T-helper 2 cell treated with Interferon-gamma antibody and Interleukin-4, amounts not matched to agents 5 μg/mL and 100 μg/mL, for 36 hours (primary cell): ENCODE results near the gene INPP4B.
A peak's percentile ranks its signal among the peaks of the same experiment; 100 is the strongest.
"Not testable (repeated sequence)": the region's sequence is repeated elsewhere in the genome, so short reads cannot be mapped to it uniquely, and the experiment has no call there.

Experiments used
- DNase-seq: peaks from one replicate; pipeline ENCODE4 v3.0.0; 2021; ENCODE audit warnings: low spot score
- H3K27ac Mint-ChIP-seq: one replicate; pipeline ENCODE4 v1.8.0; 2021; ENCODE audit warnings: mild to moderate bottlenecking, mixed read lengths
- H3K27me3 Mint-ChIP-seq: one replicate; pipeline ENCODE4 v1.8.0; 2021; ENCODE audit warnings: low read depth, mixed read lengths
- H3K36me3 Mint-ChIP-seq: one replicate; pipeline ENCODE4 v1.8.0; 2021; ENCODE audit warnings: low read depth, mixed read lengths
- H3K4me1 Mint-ChIP-seq: one replicate; pipeline ENCODE4 v1.8.0; 2021; ENCODE audit warnings: low read depth, mixed read lengths
- H3K4me3 Mint-ChIP-seq: one replicate; pipeline ENCODE4 v1.8.0; 2022; ENCODE audit warnings: mild to moderate bottlenecking, moderate library complexity, mixed read lengths
- H3K9me3 Mint-ChIP-seq: one replicate; pipeline ENCODE4 v1.8.0; 2021; ENCODE audit warnings: mixed read lengths

INPP4B gene

DNA sequence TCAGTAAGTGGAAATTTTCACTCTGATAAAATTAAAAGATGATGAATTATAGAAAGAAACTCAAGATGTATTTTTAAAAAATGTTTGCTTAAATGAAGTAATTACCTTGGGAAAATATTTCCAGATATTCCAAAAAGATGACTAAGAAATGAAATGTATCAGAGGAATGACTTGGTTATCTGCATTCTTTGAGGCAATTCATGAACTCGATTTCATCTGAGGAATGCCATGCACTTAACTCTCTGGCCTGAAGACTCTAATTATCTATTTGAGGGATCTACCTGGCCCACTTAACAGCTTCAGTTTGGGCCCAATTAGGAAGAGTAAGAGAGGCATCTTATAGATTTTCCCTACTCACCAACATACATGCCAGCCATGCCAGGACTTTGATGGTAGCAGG lies 182.3 kb downstream of the INPP4B start:
- Mint-ChIP-seq H3K27ac (no peak overlapping the region), H3K27me3 (no peaks in the 10 kb centered on the region), H3K4me3 (no peak overlapping the region), H3K36me3 (peaks cover 40% of the 10 kb centered on the region), H3K4me1 (no peaks in the 10 kb centered on the region), H3K9me3 (peaks cover 56% of the 10 kb centered on the region)
- DNase-seq = no peak

DNA sequence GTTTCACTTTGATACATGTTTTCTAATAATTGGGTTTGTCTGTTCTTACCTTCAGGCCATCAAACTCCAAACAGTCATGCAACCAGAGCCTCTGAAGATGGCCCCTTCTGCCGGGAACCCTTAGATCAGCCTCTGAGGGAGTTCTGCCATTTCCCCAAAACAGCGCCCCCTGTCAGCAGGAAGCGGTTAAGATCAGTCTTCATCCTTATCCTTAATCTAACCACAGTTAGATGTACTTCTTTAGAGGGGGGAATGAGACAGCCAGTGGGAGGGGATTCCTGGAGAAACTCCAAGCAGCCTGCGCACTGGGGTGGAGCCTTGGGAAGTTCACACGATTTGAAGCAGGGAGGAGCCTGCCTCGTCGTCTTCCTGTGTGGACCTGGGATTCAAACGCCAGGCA lies 185.4 kb downstream of the INPP4B start:
- H3K27ac Mint-ChIP-seq = no peak overlapping the region
- H3K27me3 Mint-ChIP-seq = no peaks in the 10 kb centered on the region
- no peak for DNase-seq
- H3K4me1 Mint-ChIP-seq = no peaks in the 10 kb centered on the region
- peaks cover 35% of the 10 kb centered on the region for H3K36me3 Mint-ChIP-seq
- peaks cover 63% of the 10 kb centered on the region for H3K9me3 Mint-ChIP-seq
- no peak overlapping the region for H3K4me3 Mint-ChIP-seq

- Mint-ChIP-seq H3K27me3 (no peaks in the 10 kb centered on the region), H3K9me3 (peaks cover 83% of the 10 kb centered on the region), H3K4me3 (no peak overlapping the region), H3K4me1 (no peaks in the 10 kb centered on the region), H3K27ac (no peak overlapping the region), H3K36me3 (peaks cover 42% of the 10 kb centered on the region)
- DNase-seq = no peak
Measured at GRCh38 chr4:142656178-142656577, 189.9 kb downstream of the INPP4B start.

DNA sequence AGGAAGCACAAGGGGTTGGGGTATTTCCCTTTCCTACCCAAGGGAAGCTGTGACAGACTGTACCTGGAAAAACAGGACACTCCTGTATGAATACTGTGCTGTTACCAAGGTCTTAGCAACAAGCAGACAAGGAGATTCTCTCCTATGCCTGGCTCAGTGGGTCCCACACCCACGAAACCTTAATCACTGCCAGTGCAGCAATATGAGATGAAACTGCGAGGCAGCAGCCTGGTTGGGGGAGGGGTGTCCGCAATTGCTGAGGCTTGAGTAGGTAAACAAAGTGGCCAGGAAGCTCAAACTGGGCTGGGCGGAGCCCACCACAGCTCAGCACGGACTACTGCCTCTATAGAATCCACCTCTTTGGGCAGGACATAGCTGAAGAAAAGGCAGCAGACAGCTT lies 197.7 kb downstream of the INPP4B start:
- H3K9me3 Mint-ChIP-seq = peaks cover 68% of the 10 kb centered on the region
- peaks cover 55% of the 10 kb centered on the region for H3K36me3 Mint-ChIP-seq
- no peak overlapping the region for H3K4me3 Mint-ChIP-seq
- H3K4me1 Mint-ChIP-seq = peaks cover 11% of the 10 kb centered on the region
- DNase-seq = no peak
- no peaks in the 10 kb centered on the region for H3K27me3 Mint-ChIP-seq
- H3K27ac Mint-ChIP-seq = no peak overlapping the region

GRCh38 chr4:142645475-142646108 lies 200.5 kb downstream of the INPP4B start:
- no peak for DNase-seq
- Mint-ChIP-seq H3K9me3 (peaks cover 64% of the 10 kb centered on the region), H3K27ac (peak overlapping the region; percentile 70), H3K27me3 (no peaks in the 10 kb centered on the region), H3K4me1 (peaks cover 13% of the 10 kb centered on the region), H3K4me3 (peak overlapping the region; percentile 63), H3K36me3 (peaks cover 50% of the 10 kb centered on the region)

DNA sequence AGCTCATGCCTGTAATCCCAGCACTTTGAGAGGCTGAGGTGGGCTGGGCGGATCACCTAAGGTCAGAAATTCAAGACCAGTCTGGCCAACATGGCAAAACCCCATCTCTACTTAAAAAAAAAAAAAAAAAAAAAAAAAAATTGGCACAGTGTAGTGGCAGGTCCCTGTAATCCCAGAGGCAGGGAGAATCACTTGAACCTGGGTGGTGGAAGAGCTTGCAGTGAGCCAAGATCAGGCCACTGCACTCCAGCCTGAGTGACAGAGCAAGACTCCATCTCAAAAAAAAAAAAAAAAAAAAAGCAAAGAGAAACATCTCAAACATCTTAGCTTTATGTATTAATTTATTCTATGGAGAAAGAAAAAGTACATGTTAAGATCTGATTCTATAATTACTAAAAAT lies 201.5 kb downstream of the INPP4B start:
- Mint-ChIP-seq H3K4me1 (peaks cover 13% of the 10 kb centered on the region), H3K9me3 (peaks cover 58% of the 10 kb centered on the region), H3K36me3 (peaks cover 41% of the 10 kb centered on the region)
- not testable (repeated sequence) for H3K4me3 Mint-ChIP-seq, H3K27me3 Mint-ChIP-seq, H3K27ac Mint-ChIP-seq, DNase-seq

- Mint-ChIP-seq H3K9me3 (peaks cover 42% of the 10 kb centered on the region), H3K4me1 (peaks cover 2% of the 10 kb centered on the region), H3K27ac (no peak overlapping the region), H3K27me3 (no peaks in the 10 kb centered on the region), H3K36me3 (peaks cover 36% of the 10 kb centered on the region), H3K4me3 (no peak overlapping the region)
- DNase-seq = no peak
Measured at GRCh38 chr4:142637614-142638013, 208.5 kb downstream of the INPP4B start.

- H3K36me3 Mint-ChIP-seq = peaks cover 30% of the 10 kb centered on the region
- peaks cover 39% of the 10 kb centered on the region for H3K9me3 Mint-ChIP-seq
- H3K27ac Mint-ChIP-seq = no peak overlapping the region
- H3K27me3 Mint-ChIP-seq = no peaks in the 10 kb centered on the region
- H3K4me3 Mint-ChIP-seq = no peak overlapping the region
- no peak for DNase-seq
- H3K4me1 Mint-ChIP-seq = no peaks in the 10 kb centered on the region
Measured at GRCh38 chr4:142631836-142632235, 214.3 kb downstream of the INPP4B start.

DNA sequence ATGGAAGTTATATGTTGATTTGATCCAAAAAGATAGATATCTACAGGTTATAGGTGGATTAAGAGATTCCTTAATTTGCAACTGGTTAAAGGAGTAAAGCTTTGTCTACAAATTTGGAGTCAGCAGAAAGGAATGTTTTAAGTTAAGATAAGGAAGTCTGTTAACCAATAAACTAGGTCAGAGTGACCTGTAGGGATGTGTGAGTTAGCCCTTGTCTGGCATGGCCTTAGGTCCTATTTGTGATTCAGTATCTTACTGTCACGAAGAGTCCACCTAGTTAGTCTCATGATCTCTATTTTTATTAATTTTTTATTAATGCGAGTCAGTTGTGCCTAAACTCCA lies 230.8 kb downstream of the INPP4B start:
- Mint-ChIP-seq H3K4me1 (peaks cover 5% of the 10 kb centered on the region), H3K9me3 (peaks cover 46% of the 10 kb centered on the region), H3K27me3 (no peaks in the 10 kb centered on the region), H3K4me3 (no peak overlapping the region), H3K27ac (no peak overlapping the region), H3K36me3 (peaks cover 58% of the 10 kb centered on the region)
- DNase-seq = no peak

DNA sequence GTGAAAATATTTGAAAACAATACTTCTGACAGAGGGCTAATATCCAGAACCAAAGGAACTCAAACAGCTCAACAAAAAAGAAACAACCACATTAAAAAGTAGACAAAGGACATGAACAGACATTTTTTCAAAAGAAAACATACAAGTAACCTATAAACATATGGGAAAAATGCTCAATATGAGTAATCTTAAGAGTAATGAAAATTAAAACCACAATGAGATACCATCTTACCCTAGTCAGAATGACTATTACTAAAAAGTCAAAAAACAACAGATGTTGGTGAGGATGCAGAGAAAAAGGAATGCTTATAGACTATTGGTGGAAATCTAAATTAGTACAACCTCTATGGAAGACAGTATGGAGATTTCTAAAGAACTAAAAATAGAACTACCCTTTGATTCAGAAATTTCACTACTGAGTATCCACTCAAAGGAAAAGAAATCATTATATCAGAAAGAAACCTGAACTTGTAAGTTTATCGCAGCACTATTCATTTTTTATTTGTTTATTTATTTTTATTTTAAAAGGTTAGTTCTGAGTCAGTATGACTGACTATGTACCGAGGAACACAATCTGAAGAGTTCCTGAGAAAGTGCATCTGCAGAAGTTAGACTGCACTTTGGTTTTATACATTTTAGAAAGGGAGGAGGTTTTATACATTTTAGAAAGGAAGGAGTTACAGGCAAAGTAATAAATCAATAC lies 231.3 kb downstream of the INPP4B start:
- no peaks in the 10 kb centered on the region for H3K27me3 Mint-ChIP-seq
- no peak overlapping the region for H3K4me3 Mint-ChIP-seq
- peaks cover 5% of the 10 kb centered on the region for H3K4me1 Mint-ChIP-seq
- H3K27ac Mint-ChIP-seq = no peak overlapping the region
- H3K9me3 Mint-ChIP-seq = peaks cover 44% of the 10 kb centered on the region
- peaks cover 53% of the 10 kb centered on the region for H3K36me3 Mint-ChIP-seq
- no peak for DNase-seq

DNA sequence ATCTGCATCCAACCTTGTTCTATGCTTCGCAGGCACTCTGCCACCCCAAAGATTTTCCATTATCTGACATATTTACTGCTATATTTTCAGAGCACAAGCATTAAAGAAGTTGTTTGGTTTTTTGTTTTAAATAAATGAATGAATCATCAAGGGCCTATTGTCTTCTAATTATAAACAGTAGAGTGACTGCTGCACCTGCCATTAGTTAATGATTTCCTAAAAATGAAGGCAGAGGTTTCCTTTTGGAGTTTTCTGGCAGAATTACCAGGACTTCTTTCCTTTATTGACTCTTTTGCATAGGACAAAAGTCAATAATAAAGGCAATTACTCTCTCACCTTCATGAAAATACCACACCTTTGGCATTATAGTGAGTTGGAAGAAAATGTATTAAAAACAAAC lies 238.1 kb downstream of the INPP4B start:
- no peak for DNase-seq
- Mint-ChIP-seq H3K4me1 (no peaks in the 10 kb centered on the region), H3K9me3 (peaks cover 53% of the 10 kb centered on the region), H3K27me3 (no peaks in the 10 kb centered on the region), H3K36me3 (peaks cover 39% of the 10 kb centered on the region), H3K4me3 (no peak overlapping the region), H3K27ac (no peak overlapping the region)

DNA sequence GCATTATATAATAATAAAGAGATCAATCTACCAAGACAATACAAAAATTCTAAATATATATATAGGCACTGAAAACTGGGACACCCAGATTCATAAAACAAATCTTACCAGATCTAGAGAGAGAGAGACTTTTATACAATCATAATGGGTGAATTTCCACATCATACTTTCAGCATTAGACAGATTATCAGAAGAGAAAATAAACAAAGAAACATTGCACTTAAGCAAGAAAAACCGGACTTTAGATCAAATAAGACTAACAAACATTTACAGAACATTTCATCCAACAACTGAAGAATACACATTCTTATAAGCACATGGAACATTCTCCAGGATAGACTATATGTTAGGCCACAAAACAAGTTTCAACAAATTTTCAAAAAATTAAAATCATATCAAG lies 245.1 kb downstream of the INPP4B start:
- Mint-ChIP-seq H3K27me3 (no peaks in the 10 kb centered on the region), H3K27ac (no peak overlapping the region), H3K9me3 (peaks cover 70% of the 10 kb centered on the region), H3K4me1 (peaks cover 2% of the 10 kb centered on the region), H3K4me3 (no peak overlapping the region), H3K36me3 (peaks cover 65% of the 10 kb centered on the region)
- DNase-seq = no peak

DNA sequence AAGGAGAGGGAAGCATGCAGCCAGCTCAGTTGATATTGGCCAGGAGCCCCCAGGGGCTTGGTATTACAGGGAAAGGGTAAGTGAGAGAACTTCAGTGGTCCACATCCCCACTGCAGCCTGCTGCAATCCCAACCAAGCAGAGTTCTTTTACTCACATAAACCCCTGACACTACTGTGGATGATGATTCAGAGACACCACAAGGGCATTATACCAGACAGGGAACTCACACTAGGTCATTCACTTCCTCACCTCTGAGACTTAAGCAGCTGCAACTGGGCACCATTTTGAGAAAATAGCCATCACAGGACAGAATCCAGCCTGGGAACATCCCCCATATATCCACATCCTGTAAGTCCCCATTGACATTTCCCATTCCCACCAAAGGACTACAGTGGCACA lies 248.0 kb downstream of the INPP4B start:
- peaks cover 2% of the 10 kb centered on the region for H3K4me1 Mint-ChIP-seq
- H3K27me3 Mint-ChIP-seq = no peaks in the 10 kb centered on the region
- no peak for DNase-seq
- H3K9me3 Mint-ChIP-seq = peaks cover 52% of the 10 kb centered on the region
- peaks cover 61% of the 10 kb centered on the region for H3K36me3 Mint-ChIP-seq
- H3K4me3 Mint-ChIP-seq = no peak overlapping the region
- H3K27ac Mint-ChIP-seq = no peak overlapping the region

DNA sequence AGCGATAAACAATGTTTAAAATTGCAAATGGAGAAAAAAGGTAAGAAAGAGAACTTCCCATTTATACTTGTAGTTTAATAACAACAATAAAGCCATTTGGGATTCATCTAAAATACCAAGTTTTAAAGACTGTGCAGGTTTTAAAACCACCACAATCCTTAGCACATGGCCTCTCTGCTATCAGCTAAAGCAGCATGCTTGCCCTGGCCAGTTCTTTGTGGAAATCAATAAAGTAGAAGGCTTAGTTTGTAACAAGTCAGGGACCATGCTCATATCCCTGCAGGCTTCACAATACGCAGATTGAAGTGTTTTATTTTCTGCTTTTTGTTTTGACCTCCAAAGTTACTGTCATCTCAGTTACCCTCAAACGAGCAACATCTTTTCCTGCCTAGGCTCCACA lies 249.5 kb downstream of the INPP4B start:
- peaks cover 59% of the 10 kb centered on the region for H3K36me3 Mint-ChIP-seq
- no peak overlapping the region for H3K27ac Mint-ChIP-seq
- no peak overlapping the region for H3K4me3 Mint-ChIP-seq

GRCh38 chr4:142596121-142596520 lies 250.0 kb downstream of the INPP4B start:
- H3K27ac Mint-ChIP-seq = no peak overlapping the region

More for the DNA sequence above, 249.5 kb downstream of the INPP4B start:
- peaks cover 44% of the 10 kb centered on the region for H3K9me3 Mint-ChIP-seq
- H3K27me3 Mint-ChIP-seq = no peaks in the 10 kb centered on the region
- peaks cover 2% of the 10 kb centered on the region for H3K4me1 Mint-ChIP-seq
- DNase-seq = no peak

More at GRCh38 chr4:142596121-142596520, 250.0 kb downstream of the INPP4B start:
- Mint-ChIP-seq H3K36me3 (peaks cover 60% of the 10 kb centered on the region), H3K9me3 (peaks cover 41% of the 10 kb centered on the region), H3K27me3 (no peaks in the 10 kb centered on the region), H3K4me1 (peaks cover 2% of the 10 kb centered on the region), H3K4me3 (no peak overlapping the region)
- no peak for DNase-seq
